WTC11 (cell line): ENCODE results near the gene PCGF3.
"Not testable (repeated sequence)": the region's sequence is repeated elsewhere in the genome, so short reads cannot be mapped to it uniquely, and the experiment has no call there.

ENCODE experiments used
- ELF4 ChIP-seq: sonication (generic); formaldehyde crosslinking; IDR thresholded peaks from 2 replicates; pipeline ENCODE4 v1.8.1; 2022; ENCODE audit warnings: low read depth, mild to moderate bottlenecking, moderate library complexity, missing genetic modification reagents
- ESRRA ChIP-seq: sonication (generic); formaldehyde crosslinking; IDR thresholded peaks from 2 replicates; pipeline ENCODE4 v1.8.1; 2022; ENCODE audit warnings: mild to moderate bottlenecking, missing genetic modification reagents, borderline replicate concordance
- GABPB1 ChIP-seq: sonication (generic); formaldehyde crosslinking; IDR thresholded peaks from 2 replicates; pipeline ENCODE4 v1.8.1; 2023; ENCODE audit warnings: mild to moderate bottlenecking, missing genetic modification reagents
- NR1H2 ChIP-seq: sonication (generic); formaldehyde crosslinking; IDR thresholded peaks from 2 replicates; pipeline ENCODE4 v1.9.0; 2021; ENCODE audit warnings: mild to moderate bottlenecking, moderate library complexity, missing genetic modification reagents
- TF ChIP-seq, protein P1 (sequence below): fragments of 200-600 bp; IDR thresholded peaks from 2 replicates; pipeline ENCODE4 v1.8.0; 2022; ENCODE audit warnings: antibody characterized with exemption
- TF ChIP-seq, protein P2 (sequence below): sonication (generic); formaldehyde crosslinking; IDR thresholded peaks from 2 replicates; pipeline ENCODE4 v1.8.0; 2022; ENCODE audit warnings: mild to moderate bottlenecking, missing genetic modification reagents
- TF ChIP-seq, protein P3 (sequence below): sonication (generic); formaldehyde crosslinking; IDR thresholded peaks from 2 replicates; pipeline ENCODE4 v1.8.1; 2022; ENCODE audit warnings: missing genetic modification reagents, borderline replicate concordance

DNA sequence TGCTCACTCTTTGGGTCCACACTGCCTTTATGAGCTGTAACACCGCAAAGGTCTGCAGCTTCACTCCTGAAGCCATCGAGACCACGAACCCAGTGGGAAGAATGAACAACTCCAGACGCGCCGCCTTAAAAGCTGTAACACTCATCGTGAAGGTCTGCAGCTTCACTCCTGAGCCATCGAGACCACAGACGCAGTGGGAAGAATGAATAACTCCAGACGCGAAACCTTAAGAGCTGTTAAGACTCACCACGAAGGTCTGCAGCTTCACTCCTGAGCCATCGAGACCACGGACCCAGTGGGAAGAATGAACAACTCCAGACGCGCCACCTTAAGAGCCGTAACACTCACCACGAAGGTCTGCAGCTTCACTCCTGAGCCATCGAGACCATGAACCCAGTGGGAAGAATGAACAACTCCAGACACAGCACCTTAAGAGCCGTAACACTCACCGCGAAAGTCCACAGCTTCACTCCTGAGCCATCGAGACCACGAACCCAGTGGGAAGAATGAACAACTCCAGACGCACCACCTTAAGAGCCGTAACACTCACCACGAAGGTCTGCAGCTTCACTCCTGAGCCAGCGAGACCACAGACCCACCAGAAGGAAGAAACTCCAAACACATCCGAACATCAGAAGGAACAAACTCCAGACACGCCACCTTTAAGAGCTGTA, 68.9 kb downstream of the PCGF3 start:
- TF ChIP-seq, protein P1, sequence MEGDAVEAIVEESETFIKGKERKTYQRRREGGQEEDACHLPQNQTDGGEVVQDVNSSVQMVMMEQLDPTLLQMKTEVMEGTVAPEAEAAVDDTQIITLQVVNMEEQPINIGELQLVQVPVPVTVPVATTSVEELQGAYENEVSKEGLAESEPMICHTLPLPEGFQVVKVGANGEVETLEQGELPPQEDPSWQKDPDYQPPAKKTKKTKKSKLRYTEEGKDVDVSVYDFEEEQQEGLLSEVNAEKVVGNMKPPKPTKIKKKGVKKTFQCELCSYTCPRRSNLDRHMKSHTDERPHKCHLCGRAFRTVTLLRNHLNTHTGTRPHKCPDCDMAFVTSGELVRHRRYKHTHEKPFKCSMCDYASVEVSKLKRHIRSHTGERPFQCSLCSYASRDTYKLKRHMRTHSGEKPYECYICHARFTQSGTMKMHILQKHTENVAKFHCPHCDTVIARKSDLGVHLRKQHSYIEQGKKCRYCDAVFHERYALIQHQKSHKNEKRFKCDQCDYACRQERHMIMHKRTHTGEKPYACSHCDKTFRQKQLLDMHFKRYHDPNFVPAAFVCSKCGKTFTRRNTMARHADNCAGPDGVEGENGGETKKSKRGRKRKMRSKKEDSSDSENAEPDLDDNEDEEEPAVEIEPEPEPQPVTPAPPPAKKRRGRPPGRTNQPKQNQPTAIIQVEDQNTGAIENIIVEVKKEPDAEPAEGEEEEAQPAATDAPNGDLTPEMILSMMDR: not testable (repeated sequence)
- TF ChIP-seq, protein P2, sequence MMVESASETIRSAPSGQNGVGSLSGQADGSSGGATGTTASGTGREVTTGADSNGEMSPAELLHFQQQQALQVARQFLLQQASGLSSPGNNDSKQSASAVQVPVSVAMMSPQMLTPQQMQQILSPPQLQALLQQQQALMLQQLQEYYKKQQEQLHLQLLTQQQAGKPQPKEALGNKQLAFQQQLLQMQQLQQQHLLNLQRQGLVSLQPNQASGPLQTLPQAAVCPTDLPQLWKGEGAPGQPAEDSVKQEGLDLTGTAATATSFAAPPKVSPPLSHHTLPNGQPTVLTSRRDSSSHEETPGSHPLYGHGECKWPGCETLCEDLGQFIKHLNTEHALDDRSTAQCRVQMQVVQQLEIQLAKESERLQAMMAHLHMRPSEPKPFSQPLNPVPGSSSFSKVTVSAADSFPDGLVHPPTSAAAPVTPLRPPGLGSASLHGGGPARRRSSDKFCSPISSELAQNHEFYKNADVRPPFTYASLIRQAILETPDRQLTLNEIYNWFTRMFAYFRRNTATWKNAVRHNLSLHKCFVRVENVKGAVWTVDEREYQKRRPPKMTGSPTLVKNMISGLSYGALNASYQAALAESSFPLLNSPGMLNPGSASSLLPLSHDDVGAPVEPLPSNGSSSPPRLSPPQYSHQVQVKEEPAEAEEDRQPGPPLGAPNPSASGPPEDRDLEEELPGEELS (CRISPR knock-in tag): not testable (repeated sequence)
- TF ChIP-seq, protein P3, sequence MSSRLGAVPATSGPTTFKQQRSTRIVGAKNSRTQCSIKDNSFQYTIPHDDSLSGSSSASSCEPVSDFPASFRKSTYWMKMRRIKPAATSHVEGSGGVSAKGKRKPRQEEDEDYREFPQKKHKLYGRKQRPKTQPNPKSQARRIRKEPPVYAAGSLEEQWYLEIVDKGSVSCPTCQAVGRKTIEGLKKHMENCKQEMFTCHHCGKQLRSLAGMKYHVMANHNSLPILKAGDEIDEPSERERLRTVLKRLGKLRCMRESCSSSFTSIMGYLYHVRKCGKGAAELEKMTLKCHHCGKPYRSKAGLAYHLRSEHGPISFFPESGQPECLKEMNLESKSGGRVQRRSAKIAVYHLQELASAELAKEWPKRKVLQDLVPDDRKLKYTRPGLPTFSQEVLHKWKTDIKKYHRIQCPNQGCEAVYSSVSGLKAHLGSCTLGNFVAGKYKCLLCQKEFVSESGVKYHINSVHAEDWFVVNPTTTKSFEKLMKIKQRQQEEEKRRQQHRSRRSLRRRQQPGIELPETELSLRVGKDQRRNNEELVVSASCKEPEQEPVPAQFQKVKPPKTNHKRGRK (CRISPR knock-in tag): not testable (repeated sequence)
- TF ChIP-seq ESRRA (CRISPR knock-in tag); ELF4; GABPB1 (CRISPR knock-in tag); NR1H2: not testable (repeated sequence)
